ENCODE results near the gene C9orf153. TPM values are rescaled to one million over a fixed set of nuclear protein-coding genes. Genes with fewer than 3 reads are reported as not detected.
A peak's percentile ranks its signal among the peaks of the same experiment; 100 is the strongest.

C9orf153 gene
- polyA plus RNA-seq, 1 donor from 2014 or later: not detected

GRCh38 chr9:86288499-86289198, 29.2 kb upstream of the C9orf153 start:
- H3K4me2 ChIP-seq (ENCODE audit: low read length): no peak overlapping the region
- H3K27me3 ChIP-seq (ENCODE audit: insufficient read depth, low read depth, low read length): no peaks in the 10 kb centered on the region
- H4K20me1 ChIP-seq (ENCODE audit: insufficient read depth): no peaks in the 10 kb centered on the region
- no peaks in the 10 kb centered on the region for H3K9me3 ChIP-seq (ENCODE audit: low read length)
- H3K36me3 ChIP-seq (ENCODE audit: insufficient read depth, low read length): no peaks in the 10 kb centered on the region
- no peaks in the 10 kb centered on the region for H3K9me2 ChIP-seq (ENCODE audit: insufficient read depth, low read length)
- no peak overlapping the region for H3K4me3 ChIP-seq (ENCODE audit: low read length)
- H2AFZ ChIP-seq (ENCODE audit: low read depth, low read length): no peak overlapping the region
- H3F3A ChIP-seq (ENCODE audit: insufficient read depth, low read length, poor library complexity, severe bottlenecking): no peaks in the 10 kb centered on the region
- no peak overlapping the region for H3K9ac ChIP-seq (ENCODE audit: low read length)
- TF ChIP-seq EP300 (conservative IDR thresholded peaks at IDR 0.05; ENCODE audit: poor library complexity, severe bottlenecking): no peak
- TF ChIP-seq RAD21 (conservative IDR thresholded peaks at IDR 0.05): no peak
- TF ChIP-seq TAF1 (IDR thresholded peaks at IDR 0.05; ENCODE audit: low read depth): no peak
- no peak for TF ChIP-seq CTCF (IDR thresholded peaks at IDR 0.05; ENCODE audit: poor library complexity, severe bottlenecking)
- no peak for TF ChIP-seq EZH2 (IDR thresholded peaks at IDR 0.05; ENCODE audit: borderline replicate concordance, insufficient read depth, low read length, poor library complexity, severe bottlenecking)
- no peak for TF ChIP-seq REST (IDR thresholded peaks at IDR 0.05; ENCODE audit: borderline replicate concordance)
- no peak for TF ChIP-seq MXI1 (conservative IDR thresholded peaks at IDR 0.05; ENCODE audit: poor library complexity, severe bottlenecking)
- TF ChIP-seq SMC3 (conservative IDR thresholded peaks at IDR 0.05; ENCODE audit: poor library complexity): no peak
- no peak for TF ChIP-seq POLR2AphosphoS5 (IDR thresholded peaks at IDR 0.05)
- no peak overlapping the region for H3K27ac ChIP-seq (ENCODE audit: low read length)
- no peaks in the 10 kb centered on the region for H3K79me2 ChIP-seq (replicated peaks; ENCODE audit: insufficient read depth, low read length)

- Histone ChIP-seq H3K36me3 (ENCODE audit: insufficient read depth, low read length) (no peaks in the 10 kb centered on the region), H3K4me3 (ENCODE audit: low read length) (no peak overlapping the region), H3K4me2 (ENCODE audit: low read length) (no peak overlapping the region), H3F3A (ENCODE audit: insufficient read depth, low read length, poor library complexity, severe bottlenecking) (no peaks in the 10 kb centered on the region), H3K9me2 (ENCODE audit: insufficient read depth, low read length) (no peaks in the 10 kb centered on the region), H3K9ac (ENCODE audit: low read length) (no peak overlapping the region), H3K27ac (ENCODE audit: low read length) (no peak overlapping the region), H3K9me3 (ENCODE audit: low read length) (no peaks in the 10 kb centered on the region), H4K20me1 (ENCODE audit: insufficient read depth) (no peaks in the 10 kb centered on the region), H2AFZ (ENCODE audit: low read depth, low read length) (no peak overlapping the region), H3K27me3 (ENCODE audit: insufficient read depth, low read depth, low read length) (no peaks in the 10 kb centered on the region), H3K79me2 (replicated peaks; ENCODE audit: insufficient read depth, low read length) (no peaks in the 10 kb centered on the region)
- TF ChIP-seq CTCF (IDR thresholded peaks at IDR 0.05; ENCODE audit: poor library complexity, severe bottlenecking) (peak; percentile 50), RAD21 (conservative IDR thresholded peaks at IDR 0.05) (no peak)
Measured at GRCh38 chr9:86287013-86287412, 27.6 kb upstream of the C9orf153 start.
